PC-9 (cell line): ENCODE measurements around the gene DTD2. TPM values are rescaled to one million over a fixed set of nuclear protein-coding genes. Genes with fewer than 3 reads are reported as not detected.

Experiments used
- BruUV-seq: library from RNA; stranded (reverse); fragments of 400-500 nt; replicated peaks from 2 replicates; lab custom pipeline; 2021; lab: Mats Ljungman, UMichigan
- CTCF ChIA-PET: fragments of 300-600 bp; sonication (Branson Sonifier 250); formaldehyde crosslinking; loops from one replicate; lab custom pipeline; 2022; ENCODE audit warnings: antibody characterized with exemption; lab: Charles Lee
- POLR2A ChIA-PET: fragments of 300-600 bp; sonication (Branson Sonifier 250); formaldehyde crosslinking; loops from one replicate; lab custom pipeline; 2022; ENCODE audit warnings: antibody characterized with exemption; ENCODE audit not compliant: unreplicated experiment; lab: Charles Lee
- DNase-seq, 2 experiments: peaks; one replicate each; pipeline versions ENCODE4 v3.0.0 to v3.0.0-alpha.2; 2015 to 2022; ENCODE audit warnings: mixed read lengths in 1 of 2
- H2AFZ ChIP-seq: fragments of 200-600 bp; sonication (generic); 2 replicates; pipeline ENCODE4 v1.8.1; 2017; ENCODE audit warnings: antibody characterized with exemption
- H3F3A ChIP-seq: fragments of 200-600 bp; sonication (generic); 2 replicates; pipeline ENCODE4 v1.8.1; 2017; ENCODE audit warnings: antibody characterized with exemption, mild to moderate bottlenecking, low read depth; ENCODE audit not compliant: insufficient read depth
- H3K27ac ChIP-seq: fragments of 200-600 bp; sonication (generic); 2 replicates; pipeline ENCODE4 v1.6.1; 2016; ENCODE audit warnings: mixed run types
- H3K27me3 ChIP-seq: fragments of 200-600 bp; sonication (generic); 2 replicates; pipeline ENCODE4 v1.6.1; 2016; ENCODE audit warnings: low read depth, mixed run types; ENCODE audit not compliant: insufficient read depth
- H3K36me3 ChIP-seq: fragments of 200-600 bp; sonication (generic); 2 replicates; pipeline ENCODE4 v1.6.1; 2016; ENCODE audit warnings: low read depth, mixed run types
- H3K4me1 ChIP-seq: fragments of 200-600 bp; sonication (generic); replicated peaks from 2 replicates; pipeline ENCODE4 v1.6.1; 2016; ENCODE audit warnings: mixed run types; ENCODE audit not compliant: insufficient read depth
- H3K4me2 ChIP-seq: fragments of 200-600 bp; sonication (generic); 2 replicates; pipeline ENCODE4 v1.6.1; 2017; ENCODE audit warnings: mixed run types
- H3K4me3 ChIP-seq: fragments of 200-600 bp; sonication (generic); 2 replicates; pipeline ENCODE4 v1.6.1; 2016; ENCODE audit warnings: mixed run types
- H3K79me2 ChIP-seq: fragments of 200-600 bp; sonication (generic); 2 replicates; pipeline ENCODE4 v1.6.1; 2017; ENCODE audit warnings: low read depth, mixed run types
- H3K9me2 ChIP-seq: fragments of 200-600 bp; sonication (generic); 2 replicates; pipeline ENCODE4 v1.8.1; 2017; ENCODE audit warnings: mild to moderate bottlenecking; ENCODE audit not compliant: insufficient read depth
- H3K9me3 ChIP-seq: fragments of 200-600 bp; sonication (generic); 2 replicates; pipeline ENCODE4 v1.8.1; 2016; ENCODE audit warnings: low read depth; ENCODE audit not compliant: insufficient read depth
- H4K20me1 ChIP-seq: fragments of 200-600 bp; sonication (generic); 2 replicates; pipeline ENCODE4 v1.8.1; 2017; ENCODE audit not compliant: insufficient read depth
- EZH2 ChIP-seq: fragments of 200-600 bp; sonication (generic); IDR thresholded peaks from 2 replicates; pipeline ENCODE4 v1.8.0; 2017; ENCODE audit warnings: antibody characterized with exemption, low read depth
- intact Hi-C: fragments of 100-400 bp; cut with micrococcal nuclease; formaldehyde crosslinking; loops from one replicate; pipeline ENCODE4 v1.10.0; 2022; ENCODE audit not compliant: unreplicated experiment
- total RNA-seq: library from RNA; stranded (reverse); gene quantifications from 2 replicates; pipeline ENCODE4 v1.2.3, GENCODE V29; 2021
- TF ChIP-seq, protein P1 (sequence below): fragments of 200-600 bp; sonication (generic); conservative IDR thresholded peaks from 2 replicates; pipeline ENCODE4 v1.6.1; 2017; ENCODE audit warnings: mixed run types, antibody characterized with exemption, mild to moderate bottlenecking, moderate library complexity

DTD2 gene
- total RNA-seq, 1 experiment from 2014 or later: 10.1 TPM

- H2AFZ ChIP-seq: no peak overlapping the region
- TF ChIP-seq, protein P1, sequence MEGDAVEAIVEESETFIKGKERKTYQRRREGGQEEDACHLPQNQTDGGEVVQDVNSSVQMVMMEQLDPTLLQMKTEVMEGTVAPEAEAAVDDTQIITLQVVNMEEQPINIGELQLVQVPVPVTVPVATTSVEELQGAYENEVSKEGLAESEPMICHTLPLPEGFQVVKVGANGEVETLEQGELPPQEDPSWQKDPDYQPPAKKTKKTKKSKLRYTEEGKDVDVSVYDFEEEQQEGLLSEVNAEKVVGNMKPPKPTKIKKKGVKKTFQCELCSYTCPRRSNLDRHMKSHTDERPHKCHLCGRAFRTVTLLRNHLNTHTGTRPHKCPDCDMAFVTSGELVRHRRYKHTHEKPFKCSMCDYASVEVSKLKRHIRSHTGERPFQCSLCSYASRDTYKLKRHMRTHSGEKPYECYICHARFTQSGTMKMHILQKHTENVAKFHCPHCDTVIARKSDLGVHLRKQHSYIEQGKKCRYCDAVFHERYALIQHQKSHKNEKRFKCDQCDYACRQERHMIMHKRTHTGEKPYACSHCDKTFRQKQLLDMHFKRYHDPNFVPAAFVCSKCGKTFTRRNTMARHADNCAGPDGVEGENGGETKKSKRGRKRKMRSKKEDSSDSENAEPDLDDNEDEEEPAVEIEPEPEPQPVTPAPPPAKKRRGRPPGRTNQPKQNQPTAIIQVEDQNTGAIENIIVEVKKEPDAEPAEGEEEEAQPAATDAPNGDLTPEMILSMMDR: no peak
- no peak for TF ChIP-seq EZH2
- CTCF ChIA-PET: no interaction called here
Observed at GRCh38 chr14:31430634-31431264, 26.6 kb downstream of the DTD2 start.

DNA sequence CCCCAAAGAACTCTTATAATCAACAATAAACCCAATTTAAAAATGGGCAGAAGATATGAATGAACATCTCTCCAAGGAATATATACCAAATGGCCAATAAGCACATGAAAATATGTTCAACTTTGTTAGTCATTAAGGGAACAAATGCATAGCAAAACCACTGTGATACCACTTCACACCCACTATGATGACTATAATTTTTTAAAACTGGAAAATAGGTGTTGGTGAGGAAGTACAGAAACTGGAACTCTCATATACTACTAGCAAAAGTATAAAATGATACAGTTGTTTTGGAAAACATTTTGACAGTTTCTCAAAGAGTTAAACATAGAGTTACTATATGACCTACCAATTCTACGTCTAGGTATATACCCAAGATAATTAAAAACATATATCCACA, 27.5 kb downstream of the DTD2 start:
- no peak overlapping the region for H2AFZ ChIP-seq
- H3K36me3 ChIP-seq: no peaks in the 10 kb centered on the region
- no peak for DNase-seq
- ChIA-PET POLR2A (no interaction called here), CTCF (no interaction called here)
- no peaks in the 10 kb centered on the region; the same call in 1 of the 2 replicates for H3K9me2 ChIP-seq
- H3K4me2 ChIP-seq: no peak overlapping the region
- no peak overlapping the region for H3K27ac ChIP-seq
- intact Hi-C loops: no loop called here
- no peaks in the 10 kb centered on the region for H3F3A ChIP-seq
- H3K4me3 ChIP-seq: no peak overlapping the region
- no peaks in the 10 kb centered on the region for H3K27me3 ChIP-seq
- no TSS peak for BruUV-seq
- H3K4me1 ChIP-seq: no peaks in the 10 kb centered on the region
- H4K20me1 ChIP-seq: no peaks in the 10 kb centered on the region
- no peaks in the 10 kb centered on the region for H3K9me3 ChIP-seq
- no peaks in the 10 kb centered on the region for H3K79me2 ChIP-seq
- TF ChIP-seq EZH2: no peak
- TF ChIP-seq, protein P1: no peak

More at GRCh38 chr14:31430634-31431264, 26.6 kb downstream of the DTD2 start:
- Histone ChIP-seq H3K4me3 (no peak overlapping the region), H3K4me1 (no peaks in the 10 kb centered on the region), H3K27ac (no peak overlapping the region), H4K20me1 (no peaks in the 10 kb centered on the region), H3K79me2 (no peaks in the 10 kb centered on the region), H3K9me3 (no peaks in the 10 kb centered on the region), H3K4me2 (no peak overlapping the region), H3F3A (no peaks in the 10 kb centered on the region), H3K27me3 (no peaks in the 10 kb centered on the region), H3K9me2 (no peaks in the 10 kb centered on the region; the same call in 1 of the 2 replicates), H3K36me3 (no peaks in the 10 kb centered on the region)
- intact Hi-C loops: no loop called here
- BruUV-seq: no TSS peak
- no peak for DNase-seq
- POLR2A ChIA-PET: no interaction called here

DNA sequence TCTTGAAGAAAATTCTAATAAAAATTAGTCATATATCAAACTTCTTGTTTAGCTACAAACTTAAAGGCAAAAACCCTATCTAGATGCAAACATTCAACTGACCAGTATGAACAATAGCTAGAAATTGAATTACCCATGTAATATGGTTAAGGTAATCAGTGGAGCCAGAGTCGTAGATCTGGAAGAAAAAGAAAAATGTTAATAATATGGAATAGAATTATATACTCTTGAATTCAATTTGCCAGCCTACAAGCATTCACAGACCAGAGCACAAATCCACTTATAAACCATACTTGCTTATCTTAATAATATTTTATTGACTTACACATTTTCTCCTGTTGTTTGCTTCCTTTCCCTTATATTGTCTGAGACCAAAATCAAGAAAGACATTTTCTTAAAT, 29.3 kb downstream of the DTD2 start:
- no peak for TF ChIP-seq EZH2
- TF ChIP-seq, protein P1: no peak
- H4K20me1 ChIP-seq: no peaks in the 10 kb centered on the region
- no peaks in the 10 kb centered on the region for H3K4me1 ChIP-seq
- DNase-seq: no peak
- H3K4me3 ChIP-seq: no peak overlapping the region
- no peaks in the 10 kb centered on the region for H3K9me3 ChIP-seq
- CTCF ChIA-PET: no interaction called here
- no peak overlapping the region for H2AFZ ChIP-seq
- intact Hi-C loops: no loop called here
- H3F3A ChIP-seq: no peaks in the 10 kb centered on the region
- no TSS peak for BruUV-seq
- no peak overlapping the region for H3K27ac ChIP-seq
- no peak overlapping the region for H3K4me2 ChIP-seq
- H3K27me3 ChIP-seq: no peaks in the 10 kb centered on the region
- H3K9me2 ChIP-seq: no peaks in the 10 kb centered on the region; the same call in 1 of the 2 replicates
- no peaks in the 10 kb centered on the region for H3K36me3 ChIP-seq
- POLR2A ChIA-PET: no interaction called here
- no peaks in the 10 kb centered on the region for H3K79me2 ChIP-seq
